ENCODE data around the gene TMEM167B.
A peak's percentile ranks its signal among the peaks of the same experiment; 100 is the strongest.

Gene TMEM167B

DNA sequence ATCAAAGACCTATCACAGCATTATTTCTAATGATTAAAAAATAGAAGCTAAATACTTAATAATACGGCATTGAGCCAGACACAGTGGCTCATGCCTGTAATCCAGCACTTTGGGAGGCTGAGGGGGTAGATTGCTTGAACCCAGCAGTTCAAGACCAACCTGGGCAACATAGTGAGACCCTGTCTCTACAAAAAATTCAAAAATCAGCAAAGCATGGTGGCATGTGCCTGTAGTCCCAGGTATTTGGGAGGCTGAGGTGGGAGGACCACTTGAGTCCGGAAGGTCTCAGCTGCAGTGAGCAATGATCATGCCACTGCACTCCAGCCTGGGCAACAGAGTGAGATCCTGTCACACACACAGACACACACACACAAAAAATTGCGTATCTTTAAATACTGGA is 25.4 kb upstream of the TMEM167B start:
- no peak for DNase-seq (ENCODE audit: low read depth)
- no peak overlapping the region for H3K4me3 ChIP-seq (ENCODE audit: low read depth, low read length)
- no peak for TF ChIP-seq CTCF (IDR thresholded peaks at IDR 0.05; ENCODE audit: low read depth, low read length, missing control alignments)

DNA sequence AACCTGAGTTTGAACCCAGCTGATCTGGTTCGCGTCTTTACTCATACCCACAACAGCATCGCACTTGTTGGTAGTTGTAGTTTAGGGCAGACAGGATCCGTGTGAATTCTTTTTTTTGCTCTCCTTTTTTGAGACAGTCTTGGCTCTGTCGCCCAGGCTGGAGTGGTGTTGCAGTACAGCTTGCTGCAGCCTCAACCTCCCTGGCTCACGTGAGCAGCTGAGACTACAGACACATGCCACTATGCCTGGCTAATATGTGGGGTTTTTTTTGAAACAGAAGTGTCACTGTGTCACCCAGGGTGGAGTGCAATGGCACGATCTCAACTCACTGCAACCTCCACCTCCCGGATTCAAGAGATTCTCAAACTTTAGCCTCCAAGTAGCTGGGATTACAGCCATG is 22.7 kb upstream of the TMEM167B start:
- TF ChIP-seq CTCF (IDR thresholded peaks at IDR 0.05; ENCODE audit: low read depth, low read length, missing control alignments), result no peak
- DNase-seq (ENCODE audit: low read depth), result no peak
- no peak overlapping the region for H3K4me3 ChIP-seq (ENCODE audit: low read depth, low read length)

GRCh38 chr1:109069294-109069693 is 21.3 kb upstream of the TMEM167B start:
- TF ChIP-seq CTCF (IDR thresholded peaks at IDR 0.05; ENCODE audit: low read depth, low read length, missing control alignments), result no peak
- H3K4me3 ChIP-seq (ENCODE audit: low read depth, low read length), result no peak overlapping the region
- DNase-seq (ENCODE audit: low read depth), result no peak

- peak; percentile 71 for DNase-seq (ENCODE audit: low read depth)
- H3K4me3 ChIP-seq (ENCODE audit: low read depth, low read length), result peak within 1 kb of the TSS; percentile 91
- peak; percentile 15 for TF ChIP-seq CTCF (IDR thresholded peaks at IDR 0.05; ENCODE audit: low read depth, low read length, missing control alignments)
These were observed 14.8 kb upstream of the TMEM167B start, which contains the start of gene TAF13 for GRCh38 chr1:109075531-109076490. TAF13 (minus strand) TSS chr1:109076003; CDS start chr1:109075947, 56 bp downstream.

DNA sequence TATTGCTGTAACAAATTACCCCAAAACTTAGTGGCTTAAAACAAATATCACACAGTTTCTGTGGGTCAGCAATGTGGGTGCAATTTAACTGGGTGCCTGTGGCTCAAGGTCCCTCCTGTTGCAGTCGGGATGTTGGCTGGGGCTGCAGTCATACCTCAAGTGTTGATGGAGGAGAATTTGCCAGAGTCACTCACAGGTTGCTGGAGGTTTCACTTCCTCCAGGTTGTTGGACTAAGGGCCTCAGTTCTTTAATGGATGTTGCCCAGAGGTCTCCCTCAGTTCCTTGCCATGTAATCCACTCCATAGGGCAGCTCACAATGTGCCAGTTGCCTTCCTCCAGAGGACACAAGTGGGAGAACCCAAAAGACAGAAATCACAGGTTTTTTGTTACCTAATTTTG is 12.2 kb upstream of the TMEM167B start:
- DNase-seq (ENCODE audit: low read depth), result no peak
- H3K4me3 ChIP-seq (ENCODE audit: low read depth, low read length), result no peak overlapping the region
- TF ChIP-seq CTCF (IDR thresholded peaks at IDR 0.05; ENCODE audit: low read depth, low read length, missing control alignments), result no peak

GRCh38 chr1:109079240-109079622 is 11.3 kb upstream of the TMEM167B start:
- TF ChIP-seq CTCF (IDR thresholded peaks at IDR 0.05; ENCODE audit: low read depth, low read length, missing control alignments), result no peak
- no peak for DNase-seq (ENCODE audit: low read depth)
- no peak overlapping the region for H3K4me3 ChIP-seq (ENCODE audit: low read depth, low read length)

Measured in GM12864 (cell line).